Stimulated activated CD8-positive, alpha-beta memory T cell treated with anti-CD3 and anti-CD28 coated beads, Interleukin-15, amount 100 ng/mL, for 1 hour (primary cell): ENCODE results near the gene RSF1.
A peak's percentile ranks its signal among the peaks of the same experiment; 100 is the strongest.
"Not testable (repeated sequence)": the region's sequence is repeated elsewhere in the genome, so short reads cannot be mapped to it uniquely, and the experiment has no call there.

Source experiments
- DNase-seq: peaks from one replicate; pipeline ENCODE4 v3.0.0-alpha.2; 2020; ENCODE audit warnings: low read depth

RSF1 gene

GRCh38 chr11:77672264-77672663 is 148.3 kb downstream of the RSF1 start:
- no peak for DNase-seq

GRCh38 chr11:77669848-77670511 is 150.5 kb downstream of the RSF1 start:
- no peak for DNase-seq

GRCh38 chr11:77668760-77669159 is 151.8 kb downstream of the RSF1 start:
- no peak for DNase-seq

GRCh38 chr11:77665240-77665965 is 155.1 kb downstream of the RSF1 start:
- DNase-seq, result no peak

DNA sequence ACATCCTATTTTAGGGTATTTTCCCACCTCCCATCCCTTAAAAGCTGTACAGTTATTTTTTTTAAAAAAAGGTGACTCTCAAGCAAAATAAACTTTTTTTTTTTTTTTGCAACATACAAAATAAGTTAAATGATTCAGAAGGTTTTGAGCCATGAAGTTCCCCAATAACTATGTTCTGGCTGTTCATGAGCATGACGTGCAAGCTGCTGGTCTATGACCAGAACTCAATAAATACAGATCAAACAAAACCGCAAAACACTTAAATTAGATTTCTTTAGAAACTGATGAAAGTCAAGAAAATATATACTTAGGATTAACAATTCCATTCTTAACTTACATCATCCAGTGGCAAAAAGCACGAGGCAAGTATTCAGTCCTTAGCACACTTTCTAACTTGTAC is 158.9 kb downstream of the RSF1 start:
- DNase-seq, result no peak

DNA sequence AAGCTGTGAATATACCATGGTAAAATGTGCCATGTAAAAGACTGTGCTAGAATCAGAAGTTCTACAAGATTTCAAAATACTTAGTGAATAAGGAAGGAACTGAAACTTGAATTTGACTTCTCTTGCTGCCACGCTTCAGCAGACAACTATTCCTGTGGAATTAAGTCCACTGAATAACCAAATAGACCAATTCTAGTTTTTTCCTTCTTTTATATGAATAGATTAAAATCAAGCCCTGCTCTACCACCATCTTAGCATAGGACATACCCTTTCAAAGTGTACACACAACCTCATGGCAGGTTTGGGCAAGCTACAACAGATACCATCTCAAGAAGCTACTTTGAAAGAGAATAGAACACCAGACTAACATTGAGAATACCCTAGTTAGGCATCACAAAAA is 159.6 kb downstream of the RSF1 start:
- no peak for DNase-seq

DNA sequence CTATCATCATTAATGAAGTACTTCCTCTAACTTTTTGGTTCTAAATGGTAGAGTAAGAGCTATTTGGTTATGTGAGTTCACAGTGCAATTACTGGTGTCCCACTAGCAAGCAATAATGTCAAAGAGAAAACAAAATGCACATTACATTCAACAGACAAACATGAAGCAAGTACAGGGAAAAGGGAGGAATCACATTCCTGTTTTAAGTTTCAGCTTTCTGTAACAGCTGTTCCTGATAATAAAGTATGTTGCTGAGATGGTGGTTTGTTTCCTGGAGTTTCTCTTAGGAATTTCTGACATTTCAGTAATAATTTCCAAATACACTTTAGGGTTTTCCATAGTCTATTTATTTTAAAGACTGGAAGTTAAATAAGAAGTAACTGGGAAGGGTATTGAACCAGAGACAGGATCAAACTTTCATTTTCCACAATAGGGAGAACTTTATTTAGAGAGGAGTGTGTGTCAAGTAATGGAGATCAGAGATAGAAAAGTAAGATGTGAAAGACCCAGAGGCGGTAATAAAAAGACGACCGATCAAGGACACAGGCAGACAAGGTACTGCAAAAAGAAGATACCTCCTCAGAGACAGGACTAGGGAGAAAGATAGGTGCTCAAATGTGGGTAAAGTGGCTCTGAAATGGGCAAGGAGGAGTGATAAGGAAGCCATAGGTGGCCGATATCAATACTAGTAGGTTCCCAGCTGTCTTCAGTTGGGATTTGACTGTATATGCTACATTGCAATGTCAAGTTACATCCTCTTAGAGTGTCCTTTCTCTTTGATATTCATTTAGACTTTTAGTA is 162.1 kb downstream of the RSF1 start:
- no peak for DNase-seq

DNA sequence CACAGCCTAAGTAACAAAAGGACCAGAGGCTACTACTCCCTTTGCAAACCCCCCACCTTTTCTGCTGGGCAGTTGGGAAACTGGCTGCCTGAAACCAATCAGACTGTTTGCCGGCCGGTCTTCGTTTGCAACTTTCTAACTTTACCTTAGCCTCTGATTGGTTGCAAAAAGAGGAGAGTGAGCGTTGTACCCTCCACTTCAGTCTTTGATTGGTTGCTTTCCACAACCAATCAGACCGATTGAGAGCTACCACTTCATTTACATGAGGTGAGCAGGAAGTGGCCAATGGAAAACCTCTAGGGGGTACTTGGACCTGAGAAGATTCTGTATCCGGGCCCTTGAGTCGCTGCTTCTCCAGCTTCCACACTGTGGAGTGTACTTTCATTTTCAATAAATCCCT is 164.2 kb downstream of the RSF1 start:
- no peak for DNase-seq

DNA sequence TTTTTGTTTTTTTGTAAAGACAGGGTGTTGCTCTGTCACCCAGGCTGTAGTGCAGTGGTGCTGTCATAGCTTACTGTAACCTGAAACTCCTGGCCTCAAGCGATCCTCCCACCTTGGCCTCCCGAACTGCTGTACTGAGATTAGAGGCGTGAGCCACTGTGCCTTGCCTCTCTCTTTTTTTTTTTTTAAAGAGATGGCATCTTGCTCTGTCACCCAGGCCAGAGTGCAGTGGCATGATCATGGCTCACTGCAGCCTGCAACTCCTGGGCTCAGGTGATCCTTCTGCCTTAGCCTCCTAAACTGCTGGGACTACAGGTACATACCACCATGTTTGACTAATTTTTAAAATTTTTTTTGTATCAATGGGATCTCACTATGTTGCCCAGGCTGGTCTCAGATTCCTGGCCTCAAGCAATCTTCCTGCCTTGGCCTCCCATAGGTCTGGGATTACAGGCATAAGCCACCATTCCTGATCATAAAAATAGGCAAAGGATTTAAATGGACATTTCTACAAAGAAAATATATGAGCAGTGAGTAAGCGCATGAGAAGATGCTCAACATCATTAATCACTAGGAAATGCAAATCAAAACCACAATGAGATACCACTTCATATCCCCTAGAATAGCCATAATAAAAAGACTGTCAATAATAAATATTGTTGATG is 165.6 kb downstream of the RSF1 start:
- DNase-seq, result no peak

GRCh38 chr11:77650123-77650522 is 170.4 kb downstream of the RSF1 start:
- DNase-seq, result no peak

DNA sequence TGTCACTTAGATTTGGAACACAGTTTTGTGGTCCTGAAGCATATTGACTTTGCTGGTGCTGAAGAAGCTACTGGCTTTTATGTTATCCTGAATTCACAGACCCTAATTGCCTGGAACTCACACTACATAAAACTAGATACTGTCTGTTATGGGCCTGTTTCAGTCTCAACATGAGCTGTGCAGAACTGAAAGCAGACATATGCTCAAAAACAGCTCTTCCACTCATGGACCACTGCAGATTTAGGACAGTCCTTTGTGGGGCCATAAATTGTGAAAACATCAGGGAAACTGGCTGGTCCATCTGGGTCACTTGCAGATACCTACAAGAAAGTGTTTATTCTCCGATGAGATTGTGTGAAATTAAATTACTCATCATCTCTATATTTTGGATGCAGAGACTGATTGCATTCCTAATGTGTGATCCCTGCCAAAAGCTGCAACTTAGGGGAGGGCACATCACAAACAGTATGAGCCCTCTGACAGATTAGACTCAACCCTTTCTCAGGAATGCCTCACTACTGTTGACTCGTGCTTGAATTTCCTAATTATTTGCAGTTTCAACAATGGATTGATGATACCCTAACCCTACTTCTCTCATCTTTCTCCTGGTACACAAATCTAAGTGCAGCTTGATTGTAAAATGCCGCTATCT is 172.7 kb downstream of the RSF1 start:
- DNase-seq, result no peak

- no peak for DNase-seq
Measured at GRCh38 chr11:77644887-77645286, 175.6 kb downstream of the RSF1 start.

- no peak for DNase-seq
Measured at GRCh38 chr11:77642228-77642627, 178.3 kb downstream of the RSF1 start.

- peak; percentile 49 for DNase-seq
Measured at GRCh38 chr11:77637345-77638165, 183.0 kb downstream of the RSF1 start, which contains the start of gene CLNS1A. Gene CLNS1A, minus strand, starts transcription at chr11:77637794. Its CDS starts 80 bp downstream, at chr11:77637714.

DNA sequence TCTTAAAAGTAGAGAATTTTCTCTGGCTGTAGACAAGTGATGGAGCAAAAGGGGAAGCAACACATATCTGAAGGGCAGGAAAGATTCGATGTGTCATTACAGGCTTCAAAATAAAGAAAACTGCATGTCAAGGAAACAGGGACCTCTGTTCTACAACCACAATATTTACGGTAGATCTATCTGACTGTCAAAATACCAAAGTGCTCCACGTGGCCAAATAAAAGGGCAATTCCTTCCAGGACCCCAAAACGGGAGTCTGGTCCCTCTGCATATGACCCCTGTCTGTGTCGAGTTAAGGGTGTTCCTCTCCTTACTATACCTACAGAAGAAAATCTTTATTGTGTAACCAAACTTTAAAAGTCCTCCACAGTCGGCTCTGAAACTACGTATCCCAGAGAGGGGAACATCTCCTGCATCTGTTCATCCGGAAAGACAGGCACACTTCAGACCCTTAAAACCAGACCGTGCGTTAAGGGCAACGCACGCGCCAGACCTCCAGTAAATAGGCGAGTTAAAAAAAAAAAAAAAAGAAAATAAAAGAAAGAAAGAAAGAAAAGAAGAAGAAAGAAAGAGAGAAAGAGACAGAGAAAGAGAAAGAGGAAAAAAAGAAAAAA is 183.7 kb downstream of the RSF1 start:
- no peak for DNase-seq

DNA sequence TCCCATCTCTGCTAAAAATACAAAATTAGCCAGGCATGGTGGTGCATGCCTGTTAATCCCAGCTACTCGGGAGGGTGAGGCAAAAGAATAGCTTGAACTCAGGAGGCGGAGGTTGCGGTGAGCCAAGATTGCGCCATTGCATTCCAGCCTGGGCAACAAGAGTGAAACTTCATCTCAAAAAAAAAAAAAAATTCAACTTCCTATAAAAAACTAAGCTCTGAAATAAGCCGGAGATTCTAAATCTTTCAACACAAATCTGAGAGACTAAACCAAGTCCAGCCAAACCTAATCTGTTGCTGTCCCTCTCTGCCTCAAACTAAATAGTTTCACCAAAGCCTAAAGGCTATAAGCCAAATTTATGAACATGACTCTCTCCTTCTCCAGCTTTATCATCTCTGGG is 186.6 kb downstream of the RSF1 start:
- DNase-seq, result not testable (repeated sequence)

- no peak for DNase-seq
Measured at GRCh38 chr11:77630157-77630710, 190.3 kb downstream of the RSF1 start.

- no peak for DNase-seq
Measured at GRCh38 chr11:77619576-77620198, 200.8 kb downstream of the RSF1 start.

- no peak for DNase-seq
Measured at GRCh38 chr11:77617892-77618291, 202.6 kb downstream of the RSF1 start.

GRCh38 chr11:77611921-77612320 is 208.6 kb downstream of the RSF1 start:
- no peak for DNase-seq
